ENCODE data around the gene PELO. TPM values are rescaled to one million over a fixed set of nuclear protein-coding genes. Genes with fewer than 3 reads are reported as not detected.

Gene PELO
- total and polyA plus RNA-seq, 3 donors from 2014 or later: 9.0 to 10.6 (median 9.4) TPM

GRCh38 chr5:52796516-52797103 is 8.9 kb downstream of the PELO start:
- Histone ChIP-seq H3K9me3 (no peaks in the 10 kb centered on the region), H3K36me3 (ENCODE audit: low read depth, missing control alignments) (no peaks in the 10 kb centered on the region), H3K4me3 (no peak overlapping the region), H3K4me1 (peaks cover 10% of the 10 kb centered on the region), H3K27ac (no peak overlapping the region), H3K27me3 (no peaks in the 10 kb centered on the region)
- TF ChIP-seq POLR2A (IDR thresholded peaks at IDR 0.05): no peak
- no peak for TF ChIP-seq CTCF (IDR thresholded peaks at IDR 0.05)
- intact Hi-C loops (cut with DNase I; ENCODE audit: low total_unique reads): no loop called here
- 74% methylated on average over 2 of the region's 2 CpGs for WGBS, 2 donors
- no peak for DNase-seq

- H3K4me1 ChIP-seq: peaks cover 19% of the 10 kb centered on the region
- intact Hi-C loops (cut with DNase I; ENCODE audit: low total_unique reads): no loop called here
Measured at GRCh38 chr5:52798938-52799337, 11.2 kb downstream of the PELO start.

GRCh38 chr5:52799358-52799982 is 11.8 kb downstream of the PELO start:
- DNase-seq: peak; percentile 48
- WGBS, 2 donors: 0 to 1% methylated on average over 19 of the region's 19 CpGs
- Histone ChIP-seq H3K27me3 (no peaks in the 10 kb centered on the region), H3K36me3 (ENCODE audit: low read depth, missing control alignments) (no peaks in the 10 kb centered on the region), H3K4me1 (peaks cover 19% of the 10 kb centered on the region), H3K27ac (peak overlapping the region; percentile 92 to 93), H3K4me3 (peak overlapping the region; percentile 72 to 84), H3K9me3 (no peaks in the 10 kb centered on the region)
- TF ChIP-seq CTCF (IDR thresholded peaks at IDR 0.05): peak in 1 of 3 experiments; percentile 7
- no peak for TF ChIP-seq POLR2A (IDR thresholded peaks at IDR 0.05)
- intact Hi-C loops (cut with DNase I; ENCODE audit: low total_unique reads): no loop called here

More at GRCh38 chr5:52798938-52799337, 11.2 kb downstream of the PELO start:
- Histone ChIP-seq H3K4me3 (peak overlapping the region; percentile 72 to 84), H3K27ac (peak overlapping the region; percentile 92 to 93), H3K27me3 (no peaks in the 10 kb centered on the region), H3K9me3 (no peaks in the 10 kb centered on the region), H3K36me3 (ENCODE audit: low read depth, missing control alignments) (no peaks in the 10 kb centered on the region)
- TF ChIP-seq CTCF (IDR thresholded peaks at IDR 0.05) (no peak), POLR2A (IDR thresholded peaks at IDR 0.05) (no peak)
- 8 to 9% methylated on average over 3 of the region's 3 CpGs for WGBS, 2 donors
- no peak for DNase-seq

GRCh38 chr5:52799983-52800393 is 12.3 kb downstream of the PELO start:
- Histone ChIP-seq H3K4me3 (peak overlapping the region; percentile 72 to 84), H3K27me3 (no peaks in the 10 kb centered on the region), H3K36me3 (ENCODE audit: low read depth, missing control alignments) (no peaks in the 10 kb centered on the region), H3K4me1 (peaks cover 19% of the 10 kb centered on the region), H3K9me3 (no peaks in the 10 kb centered on the region), H3K27ac (peak overlapping the region; percentile 92 to 93)
- DNase-seq: peak; percentile 95
- TF ChIP-seq POLR2A (IDR thresholded peaks at IDR 0.05) (no peak), CTCF (IDR thresholded peaks at IDR 0.05) (no peak)
- WGBS, 2 donors: 0% methylated on average over 22 to 34 of the region's 34 CpGs
- intact Hi-C loops (cut with DNase I; ENCODE audit: low total_unique reads): no loop called here

All from testis (tissue), 3 donors.